MM.1S (cell line): ENCODE measurements around the gene POMGNT2.

Experiments
- DNase-seq: peaks from one replicate; pipeline ENCODE4 v3.0.0-alpha.2; 2015
- H2AFZ ChIP-seq: fragments of 300-600 bp; sonication (generic); 2 replicates; pipeline ENCODE4 v1.6.0; 2016; ENCODE audit warnings: antibody characterized with exemption, low read length
- H3F3A ChIP-seq: fragments of 300-600 bp; sonication (generic); 2 replicates; pipeline ENCODE4 v1.6.1; 2016; ENCODE audit warnings: mild to moderate bottlenecking, antibody characterized with exemption, low read length, moderate library complexity, mixed read lengths; ENCODE audit not compliant: insufficient read depth
- H3K27ac ChIP-seq: fragments of 300-600 bp; sonication (generic); 2 replicates; pipeline ENCODE4 v1.5.1; 2016; ENCODE audit warnings: mild to moderate bottlenecking, low read length
- H3K27me3 ChIP-seq: fragments of 300-600 bp; sonication (generic); replicated peaks from 2 replicates; pipeline ENCODE4 v1.6.0; 2016; ENCODE audit warnings: low read length; ENCODE audit not compliant: insufficient read depth
- H3K36me3 ChIP-seq: fragments of 300-600 bp; sonication (generic); replicated peaks from 2 replicates; pipeline ENCODE4 v1.6.1; 2016; ENCODE audit warnings: mild to moderate bottlenecking, low read length, mixed read lengths; ENCODE audit not compliant: insufficient read depth
- H3K4me1 ChIP-seq: fragments of 300-600 bp; sonication (generic); 2 replicates; pipeline ENCODE4 v1.6.1; 2016; ENCODE audit warnings: low read length, mixed read lengths
- H3K4me2 ChIP-seq: fragments of 300-600 bp; sonication (generic); 2 replicates; pipeline ENCODE4 v1.6.0; 2016; ENCODE audit warnings: low read depth, low read length
- H3K4me3 ChIP-seq: fragments of 300-600 bp; sonication (generic); 2 replicates; pipeline ENCODE4 v1.5.1; 2016; ENCODE audit warnings: low read length, mixed read lengths
- H3K79me2 ChIP-seq: fragments of 300-600 bp; sonication (generic); 2 replicates; pipeline ENCODE4 v1.6.1; 2016; ENCODE audit warnings: mixed run types, low read length, mixed read lengths
- H3K9ac ChIP-seq: fragments of 300-600 bp; sonication (generic); 2 replicates; pipeline ENCODE4 v1.6.1; 2016; ENCODE audit warnings: low read length, mixed read lengths
- H3K9me2 ChIP-seq: fragments of 300-600 bp; sonication (generic); replicated peaks from 2 replicates; pipeline ENCODE4 v1.6.1; 2016; ENCODE audit warnings: mild to moderate bottlenecking, low read length, mixed read lengths; ENCODE audit not compliant: insufficient read depth
- H3K9me3 ChIP-seq: fragments of 300-600 bp; sonication (generic); replicated peaks from 2 replicates; pipeline ENCODE4 v1.6.1; 2016; ENCODE audit warnings: mild to moderate bottlenecking, low read length, mixed read lengths; ENCODE audit not compliant: insufficient read depth
- H4K20me1 ChIP-seq: fragments of 300-600 bp; sonication (generic); 2 replicates; pipeline ENCODE4 v1.6.1; 2016; ENCODE audit warnings: mild to moderate bottlenecking, low read length, moderate library complexity, mixed read lengths; ENCODE audit not compliant: insufficient read depth
- EZH2 ChIP-seq: fragments of 300-600 bp; sonication (generic); optimal IDR thresholded peaks from 2 replicates; pipeline ENCODE3; 2017; ENCODE audit warnings: low read depth, mild to moderate bottlenecking, antibody characterized with exemption, low read length, mixed read lengths
- EZH2phosphoT487 ChIP-seq: fragments of 300-600 bp; sonication (generic); IDR thresholded peaks from 2 replicates; pipeline ENCODE4 v1.6.1; 2018; ENCODE audit warnings: antibody characterized with exemption, low read length
- TF ChIP-seq, protein P1 (sequence below): fragments of 300-600 bp; sonication (generic); IDR thresholded peaks from 2 replicates; pipeline ENCODE4 v1.5.1; 2016; ENCODE audit warnings: antibody characterized with exemption, low read length, mixed read lengths

Gene POMGNT2

DNA sequence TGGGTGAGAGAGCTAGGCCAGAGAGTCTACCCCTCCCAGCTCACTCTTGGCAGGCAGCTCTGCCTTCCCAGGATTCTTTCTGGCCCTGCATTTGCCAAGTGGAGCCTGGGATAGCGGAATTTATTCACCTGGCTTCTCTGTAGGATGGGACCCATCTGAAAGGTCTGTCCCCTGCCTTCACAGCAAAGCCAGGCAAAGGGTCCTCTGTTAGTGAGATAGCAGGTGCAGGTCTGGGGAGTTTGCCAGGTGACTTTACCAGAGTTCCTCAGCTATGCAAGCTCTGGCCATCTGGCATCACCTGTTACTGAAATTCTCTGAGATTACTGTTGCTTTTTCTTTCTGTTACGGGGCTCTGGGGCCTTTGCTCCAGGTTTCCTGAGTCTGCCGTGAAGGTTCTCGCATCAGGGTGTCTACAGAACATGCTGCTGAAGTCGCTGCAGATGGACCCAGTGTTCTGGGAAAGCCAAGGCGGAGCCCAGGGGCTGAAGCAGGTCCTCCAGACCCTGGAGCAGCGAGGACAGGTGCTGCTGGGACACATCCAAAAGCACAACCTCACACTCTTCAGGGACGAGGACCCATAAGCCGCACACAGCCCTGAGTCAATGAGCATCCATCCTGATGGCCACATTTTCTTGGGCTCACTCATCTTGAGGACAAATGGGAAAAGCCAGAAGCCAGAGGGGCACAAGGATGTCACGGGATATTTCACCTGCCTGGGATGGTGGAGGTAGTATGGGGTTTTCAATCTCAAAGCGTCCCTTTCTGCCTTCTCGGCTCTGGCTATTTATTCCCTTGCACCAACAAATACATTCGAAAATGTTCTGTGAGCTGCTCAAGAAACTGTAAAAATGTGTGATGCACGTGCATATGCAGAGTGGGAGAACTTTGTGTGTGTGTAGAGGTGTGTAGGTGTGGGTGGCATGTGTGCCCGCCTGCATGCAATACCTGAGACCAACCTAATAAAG, 49.8 kb downstream of the POMGNT2 start:
- H4K20me1 ChIP-seq = no peaks in the 10 kb centered on the region
- no peak overlapping the region for H3K4me2 ChIP-seq
- H3F3A ChIP-seq = no peaks in the 10 kb centered on the region
- no peaks in the 10 kb centered on the region for H3K4me1 ChIP-seq
- H3K27me3 ChIP-seq = no peaks in the 10 kb centered on the region
- H3K79me2 ChIP-seq = no peaks in the 10 kb centered on the region
- H3K4me3 ChIP-seq = no peak overlapping the region
- no peak for TF ChIP-seq EZH2
- TF ChIP-seq, protein P1, sequence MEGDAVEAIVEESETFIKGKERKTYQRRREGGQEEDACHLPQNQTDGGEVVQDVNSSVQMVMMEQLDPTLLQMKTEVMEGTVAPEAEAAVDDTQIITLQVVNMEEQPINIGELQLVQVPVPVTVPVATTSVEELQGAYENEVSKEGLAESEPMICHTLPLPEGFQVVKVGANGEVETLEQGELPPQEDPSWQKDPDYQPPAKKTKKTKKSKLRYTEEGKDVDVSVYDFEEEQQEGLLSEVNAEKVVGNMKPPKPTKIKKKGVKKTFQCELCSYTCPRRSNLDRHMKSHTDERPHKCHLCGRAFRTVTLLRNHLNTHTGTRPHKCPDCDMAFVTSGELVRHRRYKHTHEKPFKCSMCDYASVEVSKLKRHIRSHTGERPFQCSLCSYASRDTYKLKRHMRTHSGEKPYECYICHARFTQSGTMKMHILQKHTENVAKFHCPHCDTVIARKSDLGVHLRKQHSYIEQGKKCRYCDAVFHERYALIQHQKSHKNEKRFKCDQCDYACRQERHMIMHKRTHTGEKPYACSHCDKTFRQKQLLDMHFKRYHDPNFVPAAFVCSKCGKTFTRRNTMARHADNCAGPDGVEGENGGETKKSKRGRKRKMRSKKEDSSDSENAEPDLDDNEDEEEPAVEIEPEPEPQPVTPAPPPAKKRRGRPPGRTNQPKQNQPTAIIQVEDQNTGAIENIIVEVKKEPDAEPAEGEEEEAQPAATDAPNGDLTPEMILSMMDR = no peak
- no peak for TF ChIP-seq EZH2phosphoT487
- H3K9me3 ChIP-seq = no peaks in the 10 kb centered on the region
- no peak for DNase-seq
- no peak overlapping the region for H3K9ac ChIP-seq
- no peak overlapping the region for H3K27ac ChIP-seq
- no peaks in the 10 kb centered on the region for H3K36me3 ChIP-seq
- no peak overlapping the region for H2AFZ ChIP-seq
- no peaks in the 10 kb centered on the region for H3K9me2 ChIP-seq

DNA sequence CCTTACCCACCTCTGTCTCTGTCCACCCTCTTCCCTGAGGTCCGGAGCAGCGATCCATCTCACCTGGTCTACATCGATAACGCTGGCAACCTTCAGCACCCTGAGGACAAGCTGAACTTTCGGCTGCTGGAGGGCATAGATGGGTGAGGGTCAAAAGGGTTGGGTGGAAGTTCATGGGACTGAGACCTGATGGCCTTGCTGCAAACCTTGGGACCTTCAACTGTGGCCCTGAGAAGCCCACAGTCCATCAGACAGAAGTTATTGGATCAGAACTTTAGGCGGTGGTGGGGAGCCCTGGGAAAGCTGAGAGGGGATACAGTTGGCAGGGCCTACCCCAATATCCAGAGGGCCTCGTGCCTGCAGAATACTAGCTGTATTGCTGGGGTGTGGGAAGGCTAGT, 50.5 kb downstream of the POMGNT2 start:
- H3F3A ChIP-seq = no peaks in the 10 kb centered on the region
- no peaks in the 10 kb centered on the region for H4K20me1 ChIP-seq
- no peaks in the 10 kb centered on the region for H3K79me2 ChIP-seq
- no peak for DNase-seq
- H2AFZ ChIP-seq = no peak overlapping the region
- no peak overlapping the region for H3K27ac ChIP-seq
- H3K27me3 ChIP-seq = no peaks in the 10 kb centered on the region
- no peaks in the 10 kb centered on the region for H3K36me3 ChIP-seq
- H3K9me3 ChIP-seq = no peaks in the 10 kb centered on the region
- no peaks in the 10 kb centered on the region for H3K9me2 ChIP-seq
- no peak for TF ChIP-seq EZH2phosphoT487
- no peak for TF ChIP-seq EZH2
- TF ChIP-seq, protein P1 = no peak
- no peaks in the 10 kb centered on the region for H3K4me1 ChIP-seq
- no peak overlapping the region for H3K4me2 ChIP-seq
- H3K4me3 ChIP-seq = no peak overlapping the region
- no peak overlapping the region for H3K9ac ChIP-seq

DNA sequence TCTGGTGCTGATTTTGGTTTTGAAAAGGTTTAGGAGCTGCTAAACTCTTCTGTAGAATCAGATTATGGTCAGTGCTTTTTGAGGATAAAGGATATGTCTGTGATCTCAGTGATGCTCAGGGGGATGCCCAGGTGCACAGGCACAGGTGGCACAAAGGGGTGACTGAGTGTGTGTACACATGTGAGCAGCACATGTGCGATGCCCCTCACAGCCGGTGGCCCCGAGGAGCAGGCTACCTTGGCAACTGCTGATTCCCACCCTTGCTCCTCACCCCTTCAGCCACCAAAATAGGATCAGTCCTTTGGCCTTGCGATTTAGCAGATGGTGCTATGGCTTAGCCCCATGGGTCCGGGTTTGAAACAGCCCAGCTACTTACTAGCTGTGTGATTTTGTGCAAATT, 51.1 kb downstream of the POMGNT2 start:
- Histone ChIP-seq H3K36me3 (no peaks in the 10 kb centered on the region), H3K27me3 (no peaks in the 10 kb centered on the region), H3K27ac (no peak overlapping the region), H3K79me2 (no peaks in the 10 kb centered on the region), H3K4me1 (no peaks in the 10 kb centered on the region), H3F3A (no peaks in the 10 kb centered on the region), H3K9ac (no peak overlapping the region), H3K4me2 (no peak overlapping the region), H3K4me3 (no peak overlapping the region), H3K9me3 (no peaks in the 10 kb centered on the region), H3K9me2 (no peaks in the 10 kb centered on the region), H2AFZ (no peak overlapping the region), H4K20me1 (no peaks in the 10 kb centered on the region)
- TF ChIP-seq, protein P1 = no peak
- TF ChIP-seq EZH2phosphoT487 (no peak), EZH2 (no peak)
- DNase-seq = no peak
